Measurements from ENCODE around the gene ZIC4. TPM values are rescaled to one million over a fixed set of nuclear protein-coding genes. Genes with fewer than 3 reads are reported as not detected.

ZIC4 gene
- under 1 TPM; 0.09 to 0.49 TPM for total RNA-seq
- 1 to 10 TPM in 1 of 2 donors, under 1 TPM in 1; 0.25 to 1.4 TPM for polyA plus RNA-seq
- long read RNA-seq, donor 1, result 0 reads
- long read RNA-seq, donor 2, partial matches to known transcripts, result 0 of 2 reads
- long read RNA-seq, donor 2, other reads (novel, unspliced or antisense), result 2 of 2 reads

DNA sequence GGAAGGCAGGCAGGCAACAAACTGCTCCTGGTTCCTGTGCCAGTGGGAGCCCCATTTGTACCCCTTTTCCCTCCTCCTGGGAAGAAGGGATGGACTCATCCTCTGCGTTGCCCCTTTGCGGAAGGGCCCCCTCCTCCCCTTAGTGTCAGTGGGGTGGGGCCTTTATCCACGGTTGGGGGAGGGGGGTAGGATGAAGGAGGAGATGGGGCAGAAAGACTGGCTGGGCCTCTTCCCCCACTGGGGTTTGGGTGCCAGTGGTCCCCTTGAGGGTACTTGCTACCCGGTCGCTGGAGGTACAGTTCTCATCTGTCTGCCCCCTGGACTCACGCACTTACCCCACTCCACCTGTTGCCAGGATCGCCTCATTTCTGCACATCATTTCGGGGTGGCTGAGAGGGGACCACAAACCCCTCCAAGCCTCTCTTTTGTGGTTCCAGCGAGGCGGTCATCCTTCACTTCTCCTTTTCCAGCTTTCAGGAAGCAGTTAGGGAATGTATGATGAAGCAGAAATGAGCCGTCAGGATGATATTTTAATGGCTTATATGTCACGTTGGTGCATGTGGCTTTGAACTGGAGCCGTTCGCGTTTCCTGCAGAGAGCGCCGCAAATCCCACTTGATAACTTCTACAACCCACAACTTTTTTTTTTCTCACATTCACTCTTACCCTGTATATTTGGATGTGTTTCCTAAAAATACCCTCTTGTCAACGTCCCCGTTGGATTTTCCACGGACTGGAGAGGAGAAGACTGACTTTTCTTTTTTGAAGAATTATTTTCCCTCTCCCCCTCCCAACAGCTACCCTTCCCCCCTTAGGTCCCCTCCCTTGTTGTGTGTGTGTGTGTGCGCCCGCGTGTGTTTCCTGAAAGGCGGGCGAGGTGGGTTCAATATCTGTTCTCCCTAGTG, at the start of gene ZIC4:
ZIC4 (minus strand) TSS at position 516 of the 904 bp plus-strand sequence. CDS start 3,746 bp downstream, outside the sequence.
- Histone ChIP-seq H3K36me3 (ENCODE audit: control insufficient read depth in 1 of 2, insufficient read depth in 2 of 2, low read length in 1 of 2) (no peaks in the 10 kb centered on the region), H3K4me1 (ENCODE audit: control insufficient read depth in 1 of 2, insufficient read depth in 2 of 2, low read length in 2 of 2) (no peaks in the 10 kb centered on the region), H3K9me3 (ENCODE audit: control insufficient read depth, low read length) (no peaks in the 10 kb centered on the region), H3K27me3 (ENCODE audit: control insufficient read depth in 1 of 2, insufficient read depth in 2 of 2, low read length in 1 of 2) (peaks cover 0 to 5% of the 10 kb centered on the region in 2 donors), H3K27ac (ENCODE audit: low read depth in 1 of 2, low read length in 2 of 2) (no peak within 1 kb of the TSS), H3K4me3 (ENCODE audit: low read length in 2 of 2) (no peak within 1 kb of the TSS)
- intact Hi-C loops (cut with DNase I), result no loop called here
- 14% methylated on average over 24 to 25 of the region's 25 CpGs for WGBS, 2 donors
- DNase-seq (no peak), ATAC-seq (ENCODE audit: low FRiP score) (no peak)

DNA sequence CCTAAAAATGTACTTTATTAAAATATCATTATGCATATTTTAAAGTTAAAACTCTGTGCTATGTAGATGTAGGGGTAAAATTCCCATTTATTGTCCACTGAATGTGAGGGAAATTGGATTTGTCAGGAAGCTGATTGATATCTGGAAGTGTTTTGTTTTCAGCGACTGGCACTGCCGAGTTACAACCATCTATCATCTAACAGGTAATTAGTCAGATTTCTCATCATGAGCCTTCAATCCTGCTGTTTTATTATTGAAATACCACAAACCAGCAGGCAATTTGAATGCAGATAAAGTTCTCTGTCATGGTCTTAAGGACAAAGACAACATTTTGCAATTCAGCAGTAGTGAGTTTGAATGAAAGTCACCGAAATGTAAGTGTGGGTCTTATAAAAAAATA, 43.3 kb upstream of the ZIC4 start:
- 14 to 16% methylated on average over 3 of the region's 3 CpGs for WGBS, 2 donors
- intact Hi-C loops (cut with DNase I), result loop anchor here in 1 of 2 donors (10.0 kb wide), 1 partner anchor 1465 kb away; no protein-coding TSS in a partner anchor

DNA sequence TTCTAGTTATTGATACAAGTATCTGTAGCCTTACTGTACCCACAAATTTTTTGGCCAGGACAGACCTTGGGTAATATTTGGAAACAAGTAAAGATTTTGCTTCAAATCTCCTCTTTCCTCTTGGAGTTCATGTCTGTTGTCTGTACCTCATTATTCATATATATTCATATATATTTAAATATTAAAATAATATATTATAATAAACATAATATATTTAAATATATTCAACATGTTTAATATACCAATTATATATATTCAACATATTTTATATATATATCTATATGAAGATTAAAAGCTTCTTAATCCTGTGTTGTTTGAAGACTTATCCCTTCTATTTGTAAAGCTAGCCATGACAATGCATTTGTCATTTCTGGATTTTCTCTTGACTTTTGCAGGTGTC, 40.9 kb upstream of the ZIC4 start:
- no peaks in the 10 kb centered on the region for H3K9me3 ChIP-seq (ENCODE audit: control insufficient read depth, low read length)
- H3K36me3 ChIP-seq (ENCODE audit: control insufficient read depth in 1 of 2, insufficient read depth in 2 of 2, low read length in 1 of 2), result no peaks in the 10 kb centered on the region
- intact Hi-C loops (cut with DNase I), result no loop called here
- DNase-seq, result no peak
- no peak for ATAC-seq (ENCODE audit: low FRiP score)
- no peak overlapping the region for H3K27ac ChIP-seq (ENCODE audit: low read depth in 1 of 2, low read length in 2 of 2)
- no peak overlapping the region for H3K4me3 ChIP-seq (ENCODE audit: low read length in 2 of 2)
- no peaks in the 10 kb centered on the region for H3K4me1 ChIP-seq (ENCODE audit: control insufficient read depth in 1 of 2, insufficient read depth in 2 of 2, low read length in 2 of 2)
- H3K27me3 ChIP-seq (ENCODE audit: control insufficient read depth in 1 of 2, insufficient read depth in 2 of 2, low read length in 1 of 2), result peaks cover 0 to 1% of the 10 kb centered on the region in 2 donors

More for the DNA sequence above, 43.3 kb upstream of the ZIC4 start:
- Histone ChIP-seq H3K4me1 (ENCODE audit: control insufficient read depth in 1 of 2, insufficient read depth in 2 of 2, low read length in 2 of 2) (no peaks in the 10 kb centered on the region), H3K36me3 (ENCODE audit: control insufficient read depth in 1 of 2, insufficient read depth in 2 of 2, low read length in 1 of 2) (no peaks in the 10 kb centered on the region), H3K9me3 (ENCODE audit: control insufficient read depth, low read length) (no peaks in the 10 kb centered on the region), H3K4me3 (ENCODE audit: low read length in 2 of 2) (no peak overlapping the region), H3K27me3 (ENCODE audit: control insufficient read depth in 1 of 2, insufficient read depth in 2 of 2, low read length in 1 of 2) (peaks cover 0 to 1% of the 10 kb centered on the region in 2 donors), H3K27ac (ENCODE audit: low read depth in 1 of 2, low read length in 2 of 2) (no peak overlapping the region)
- no peak for DNase-seq
- no peak for ATAC-seq (ENCODE audit: low FRiP score)

DNA sequence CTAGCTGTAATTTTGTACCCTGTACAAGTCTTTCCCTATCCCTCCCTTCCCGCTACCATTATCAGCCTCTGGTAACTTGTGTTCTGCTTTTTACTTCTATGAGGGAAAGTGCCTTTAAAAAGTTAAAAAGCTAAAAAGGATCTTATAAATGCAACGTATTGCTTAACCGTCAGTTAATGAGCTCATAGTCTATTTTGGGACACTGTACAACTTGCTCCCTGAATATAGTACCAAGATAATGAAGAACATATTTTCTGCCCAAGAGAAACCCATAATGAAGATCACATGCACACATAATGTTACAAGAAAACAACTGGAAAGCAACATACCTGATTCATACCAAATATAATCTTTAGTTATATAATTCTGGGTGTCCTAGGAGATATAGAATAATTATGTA, 25.4 kb upstream of the ZIC4 start:
- Histone ChIP-seq H3K36me3 (ENCODE audit: control insufficient read depth in 1 of 2, insufficient read depth in 2 of 2, low read length in 1 of 2) (no peaks in the 10 kb centered on the region), H3K27me3 (ENCODE audit: control insufficient read depth in 1 of 2, insufficient read depth in 2 of 2, low read length in 1 of 2) (no peaks in the 10 kb centered on the region), H3K9me3 (ENCODE audit: control insufficient read depth, low read length) (no peaks in the 10 kb centered on the region), H3K27ac (ENCODE audit: low read depth in 1 of 2, low read length in 2 of 2) (no peak overlapping the region), H3K4me3 (ENCODE audit: low read length in 2 of 2) (no peak overlapping the region), H3K4me1 (ENCODE audit: control insufficient read depth in 1 of 2, insufficient read depth in 2 of 2, low read length in 2 of 2) (no peaks in the 10 kb centered on the region)
- intact Hi-C loops (cut with DNase I), result no loop called here
- ATAC-seq (ENCODE audit: low FRiP score) (no peak), DNase-seq (no peak)
- 32 to 39% methylated on average over 3 of the region's 3 CpGs for WGBS, 2 donors

DNA sequence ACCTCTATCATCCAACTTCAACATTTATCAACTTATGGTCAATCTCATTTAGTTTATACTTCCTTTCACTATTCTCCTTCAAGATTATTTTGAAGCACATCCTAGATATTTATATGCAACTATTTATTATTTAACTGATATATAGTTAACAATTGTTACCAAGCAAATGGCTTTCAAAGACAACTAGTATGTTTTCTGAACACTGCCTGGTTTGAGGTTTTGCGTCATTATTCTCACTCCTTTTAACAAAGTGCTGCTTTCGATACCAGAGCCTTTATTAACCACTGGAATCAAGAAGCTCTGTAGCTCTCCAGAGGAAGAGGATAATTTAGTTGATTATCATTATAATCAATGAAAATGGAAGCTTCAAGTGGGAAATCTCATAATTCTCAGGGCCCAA, 22.4 kb upstream of the ZIC4 start:
- intact Hi-C loops (cut with DNase I), result no loop called here
- WGBS, 2 donors, result 90 to 93% methylated on average over 2 of the region's 2 CpGs
- H3K36me3 ChIP-seq (ENCODE audit: control insufficient read depth in 1 of 2, insufficient read depth in 2 of 2, low read length in 1 of 2), result no peaks in the 10 kb centered on the region
- no peak overlapping the region for H3K4me3 ChIP-seq (ENCODE audit: low read length in 2 of 2)
- ATAC-seq (ENCODE audit: low FRiP score) (no peak), DNase-seq (no peak)
- no peak overlapping the region for H3K27ac ChIP-seq (ENCODE audit: low read depth in 1 of 2, low read length in 2 of 2)
- no peaks in the 10 kb centered on the region for H3K27me3 ChIP-seq (ENCODE audit: control insufficient read depth in 1 of 2, insufficient read depth in 2 of 2, low read length in 1 of 2)
- H3K9me3 ChIP-seq (ENCODE audit: control insufficient read depth, low read length), result no peaks in the 10 kb centered on the region
- no peaks in the 10 kb centered on the region for H3K4me1 ChIP-seq (ENCODE audit: control insufficient read depth in 1 of 2, insufficient read depth in 2 of 2, low read length in 2 of 2)

DNA sequence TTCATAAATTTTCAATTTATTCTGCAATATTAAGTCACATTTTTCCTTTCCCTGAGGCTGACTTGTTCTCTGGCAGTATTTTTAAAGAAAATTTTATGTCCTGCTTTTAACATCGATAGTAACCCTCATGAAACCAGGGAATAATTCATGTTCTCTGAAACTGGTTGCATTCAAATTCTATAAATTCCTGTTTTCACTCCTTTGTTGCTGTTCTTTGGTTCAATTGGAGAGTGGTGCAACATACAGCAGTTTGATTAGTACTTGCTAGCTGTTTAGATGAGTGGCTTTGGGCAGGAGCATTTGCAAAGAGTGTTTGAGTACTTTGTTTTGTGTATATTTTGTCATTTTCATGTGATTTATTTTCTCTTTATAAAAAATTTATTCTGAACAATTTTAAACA, 22.0 kb upstream of the ZIC4 start:
- Histone ChIP-seq H3K4me1 (ENCODE audit: control insufficient read depth in 1 of 2, insufficient read depth in 2 of 2, low read length in 2 of 2) (no peaks in the 10 kb centered on the region), H3K27ac (ENCODE audit: low read depth in 1 of 2, low read length in 2 of 2) (no peak overlapping the region), H3K4me3 (ENCODE audit: low read length in 2 of 2) (no peak overlapping the region), H3K36me3 (ENCODE audit: control insufficient read depth in 1 of 2, insufficient read depth in 2 of 2, low read length in 1 of 2) (no peaks in the 10 kb centered on the region), H3K27me3 (ENCODE audit: control insufficient read depth in 1 of 2, insufficient read depth in 2 of 2, low read length in 1 of 2) (no peaks in the 10 kb centered on the region), H3K9me3 (ENCODE audit: control insufficient read depth, low read length) (no peaks in the 10 kb centered on the region)
- intact Hi-C loops (cut with DNase I), result no loop called here
- 42 to 78% methylated on average over 1 of the region's 1 CpG for WGBS, 2 donors
- DNase-seq (no peak), ATAC-seq (ENCODE audit: low FRiP score) (no peak)

DNA sequence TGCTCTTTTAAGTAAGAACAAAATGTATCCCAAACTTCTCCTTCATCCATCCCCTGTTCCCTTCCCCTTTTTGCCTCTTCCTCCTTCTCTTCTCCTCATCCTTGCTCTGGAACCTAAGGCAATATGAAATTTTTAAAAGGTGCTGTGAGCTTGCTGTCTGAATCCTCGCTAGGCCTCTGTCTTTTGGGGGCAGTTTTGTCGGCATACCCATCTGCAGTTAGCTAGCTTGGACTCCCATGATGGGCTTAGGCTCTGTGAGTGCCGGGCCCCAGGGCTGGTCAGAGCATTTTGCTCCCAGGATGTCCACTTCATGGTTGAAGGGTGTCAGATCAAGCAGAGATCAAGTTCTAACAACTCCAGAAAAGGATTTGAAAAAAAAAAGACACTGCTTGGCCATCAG, 21.4 kb upstream of the ZIC4 start:
- WGBS, 2 donors, result 80 to 94% methylated on average over 3 of the region's 3 CpGs

DNA sequence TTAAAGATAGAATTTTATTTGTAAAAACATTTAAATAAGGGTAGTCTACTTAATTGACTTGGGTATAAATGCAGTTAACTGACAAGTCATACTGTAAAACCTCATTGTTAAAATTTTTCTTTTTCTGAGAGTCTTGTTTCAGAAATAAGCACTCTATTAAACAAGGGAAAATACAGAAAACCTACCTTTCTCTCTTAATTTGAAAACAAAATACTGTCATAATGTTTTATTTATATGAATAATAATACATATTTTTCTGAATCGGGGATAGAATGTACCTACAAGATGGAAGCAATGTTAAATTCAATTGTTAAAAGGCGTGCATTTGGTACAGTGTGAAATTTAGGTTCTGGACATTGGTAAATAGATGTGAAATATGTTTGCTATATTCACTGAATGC, 20.6 kb upstream of the ZIC4 start:
- Histone ChIP-seq H3K9me3 (ENCODE audit: control insufficient read depth, low read length) (no peaks in the 10 kb centered on the region), H3K27ac (ENCODE audit: low read depth in 1 of 2, low read length in 2 of 2) (no peak overlapping the region), H3K4me1 (ENCODE audit: control insufficient read depth in 1 of 2, insufficient read depth in 2 of 2, low read length in 2 of 2) (no peaks in the 10 kb centered on the region), H3K4me3 (ENCODE audit: low read length in 2 of 2) (no peak overlapping the region), H3K36me3 (ENCODE audit: control insufficient read depth in 1 of 2, insufficient read depth in 2 of 2, low read length in 1 of 2) (no peaks in the 10 kb centered on the region), H3K27me3 (ENCODE audit: control insufficient read depth in 1 of 2, insufficient read depth in 2 of 2, low read length in 1 of 2) (no peaks in the 10 kb centered on the region)
- intact Hi-C loops (cut with DNase I), result no loop called here
- WGBS, 2 donors, result 88 to 93% methylated on average over 2 of the region's 2 CpGs
- DNase-seq, result no peak
- no peak for ATAC-seq (ENCODE audit: low FRiP score)

More for the DNA sequence above, 21.4 kb upstream of the ZIC4 start:
- ATAC-seq (ENCODE audit: low FRiP score) (no peak), DNase-seq (no peak)
- intact Hi-C loops (cut with DNase I), result no loop called here
- Histone ChIP-seq H3K27me3 (ENCODE audit: control insufficient read depth in 1 of 2, insufficient read depth in 2 of 2, low read length in 1 of 2) (no peaks in the 10 kb centered on the region), H3K27ac (ENCODE audit: low read depth in 1 of 2, low read length in 2 of 2) (no peak overlapping the region), H3K4me3 (ENCODE audit: low read length in 2 of 2) (no peak overlapping the region), H3K4me1 (ENCODE audit: control insufficient read depth in 1 of 2, insufficient read depth in 2 of 2, low read length in 2 of 2) (no peaks in the 10 kb centered on the region), H3K9me3 (ENCODE audit: control insufficient read depth, low read length) (no peaks in the 10 kb centered on the region), H3K36me3 (ENCODE audit: control insufficient read depth in 1 of 2, insufficient read depth in 2 of 2, low read length in 1 of 2) (no peaks in the 10 kb centered on the region)

DNA sequence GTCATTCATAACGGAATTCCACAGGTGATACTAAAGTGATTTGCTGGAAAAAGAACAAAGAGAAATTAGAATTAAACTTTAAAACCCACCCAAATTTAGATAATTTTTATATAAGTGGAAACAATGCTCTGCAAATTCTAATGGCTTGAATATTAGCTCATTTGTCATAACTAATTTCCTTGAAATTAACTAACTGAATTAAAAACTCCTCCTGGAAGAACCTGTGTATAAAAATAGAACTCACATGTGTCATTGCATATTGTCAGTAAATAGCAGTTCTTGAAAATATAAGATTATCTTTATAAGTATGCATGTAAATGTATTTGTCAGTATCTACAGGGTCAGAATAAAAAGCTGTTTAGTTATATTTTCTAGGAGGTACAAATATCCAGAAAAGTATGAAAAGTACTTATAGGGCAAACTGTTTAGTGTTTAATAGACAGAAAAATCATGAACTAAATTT, 19.1 kb upstream of the ZIC4 start:
- intact Hi-C loops (cut with DNase I), result no loop called here
- Histone ChIP-seq H3K9me3 (ENCODE audit: control insufficient read depth, low read length) (no peaks in the 10 kb centered on the region), H3K36me3 (ENCODE audit: control insufficient read depth in 1 of 2, insufficient read depth in 2 of 2, low read length in 1 of 2) (no peaks in the 10 kb centered on the region), H3K4me3 (ENCODE audit: low read length in 2 of 2) (peak overlapping the region in 1 of 2 donors; percentile 22), H3K27me3 (ENCODE audit: control insufficient read depth in 1 of 2, insufficient read depth in 2 of 2, low read length in 1 of 2) (no peaks in the 10 kb centered on the region), H3K4me1 (ENCODE audit: control insufficient read depth in 1 of 2, insufficient read depth in 2 of 2, low read length in 2 of 2) (no peaks in the 10 kb centered on the region), H3K27ac (ENCODE audit: low read depth in 1 of 2, low read length in 2 of 2) (no peak overlapping the region)
- no peak for ATAC-seq (ENCODE audit: low FRiP score)
- WGBS, 2 donors, result 59 to 71% methylated on average over 1 of the region's 1 CpG
- no peak for DNase-seq

Data from aorta (tissue), 5 donors.